ENCODE results near the gene NRAP. TPM values are rescaled to one million over a fixed set of nuclear protein-coding genes. Genes with fewer than 3 reads are reported as not detected.

NRAP gene, protein sequence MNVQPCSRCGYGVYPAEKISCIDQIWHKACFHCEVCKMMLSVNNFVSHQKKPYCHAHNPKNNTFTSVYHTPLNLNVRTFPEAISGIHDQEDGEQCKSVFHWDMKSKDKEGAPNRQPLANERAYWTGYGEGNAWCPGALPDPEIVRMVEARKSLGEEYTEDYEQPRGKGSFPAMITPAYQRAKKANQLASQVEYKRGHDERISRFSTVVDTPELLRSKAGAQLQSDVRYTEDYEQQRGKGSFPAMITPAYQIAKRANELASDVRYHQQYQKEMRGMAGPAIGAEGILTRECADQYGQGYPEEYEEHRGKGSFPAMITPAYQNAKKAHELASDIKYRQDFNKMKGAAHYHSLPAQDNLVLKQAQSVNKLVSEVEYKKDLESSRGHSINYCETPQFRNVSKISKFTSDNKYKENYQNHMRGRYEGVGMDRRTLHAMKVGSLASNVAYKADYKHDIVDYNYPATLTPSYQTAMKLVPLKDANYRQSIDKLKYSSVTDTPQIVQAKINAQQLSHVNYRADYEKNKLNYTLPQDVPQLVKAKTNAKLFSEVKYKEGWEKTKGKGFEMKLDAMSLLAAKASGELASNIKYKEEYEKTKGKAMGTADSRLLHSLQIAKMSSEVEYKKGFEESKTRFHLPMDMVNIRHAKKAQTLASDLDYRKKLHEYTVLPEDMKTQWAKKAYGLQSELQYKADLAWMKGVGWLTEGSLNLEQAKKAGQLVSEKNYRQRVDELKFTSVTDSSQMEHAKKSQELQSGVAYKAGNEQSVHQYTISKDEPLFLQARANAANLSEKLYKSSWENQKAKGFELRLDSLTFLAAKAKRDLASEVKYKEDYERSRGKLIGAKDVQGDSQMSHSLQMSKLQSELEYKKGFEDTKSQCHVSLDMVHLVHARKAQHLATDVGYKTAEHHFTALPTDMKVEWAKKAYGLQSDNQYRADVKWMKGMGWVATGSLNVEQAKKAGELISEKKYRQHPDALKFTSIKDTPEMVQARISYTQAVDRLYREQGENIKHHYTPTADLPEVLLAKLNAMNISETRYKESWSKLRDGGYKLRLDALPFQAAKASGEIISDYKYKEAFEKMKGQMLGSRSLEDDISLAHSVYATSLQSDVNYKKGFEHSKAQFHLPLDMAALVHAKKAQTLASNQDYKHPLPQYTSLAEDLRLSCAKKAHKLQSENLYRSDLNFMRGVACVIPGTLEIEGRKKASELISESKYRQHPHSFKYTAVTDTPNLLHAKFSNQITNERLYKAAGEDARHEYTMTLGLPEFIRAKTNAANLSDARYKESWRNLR (N-terminal part only)
- polyA plus RNA-seq: not detected in 2 replicates

DNA sequence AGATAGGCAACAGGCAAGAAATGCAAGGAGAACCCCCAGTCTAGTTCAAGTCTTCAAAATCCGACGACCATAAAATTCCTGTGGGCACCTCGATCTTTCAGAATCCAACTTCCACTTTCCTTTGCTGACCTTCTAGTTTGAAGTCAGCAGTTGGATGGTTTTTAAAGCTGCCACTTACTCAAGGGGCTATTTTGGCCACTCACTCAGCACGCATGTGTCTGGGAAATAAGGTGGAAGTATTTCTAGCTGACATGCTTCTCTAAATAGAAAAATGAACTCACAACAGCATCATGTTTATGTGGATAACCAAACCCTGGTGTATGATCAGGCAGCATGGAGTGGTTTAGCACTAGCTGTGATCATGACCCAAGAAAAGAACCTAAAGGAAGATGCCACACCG lies at the start of gene NRAP:
TSS of gene NRAP (minus strand) at position 134 of the 400 bp plus-strand sequence. CDS start 159 bp downstream, outside the sequence.

DNA sequence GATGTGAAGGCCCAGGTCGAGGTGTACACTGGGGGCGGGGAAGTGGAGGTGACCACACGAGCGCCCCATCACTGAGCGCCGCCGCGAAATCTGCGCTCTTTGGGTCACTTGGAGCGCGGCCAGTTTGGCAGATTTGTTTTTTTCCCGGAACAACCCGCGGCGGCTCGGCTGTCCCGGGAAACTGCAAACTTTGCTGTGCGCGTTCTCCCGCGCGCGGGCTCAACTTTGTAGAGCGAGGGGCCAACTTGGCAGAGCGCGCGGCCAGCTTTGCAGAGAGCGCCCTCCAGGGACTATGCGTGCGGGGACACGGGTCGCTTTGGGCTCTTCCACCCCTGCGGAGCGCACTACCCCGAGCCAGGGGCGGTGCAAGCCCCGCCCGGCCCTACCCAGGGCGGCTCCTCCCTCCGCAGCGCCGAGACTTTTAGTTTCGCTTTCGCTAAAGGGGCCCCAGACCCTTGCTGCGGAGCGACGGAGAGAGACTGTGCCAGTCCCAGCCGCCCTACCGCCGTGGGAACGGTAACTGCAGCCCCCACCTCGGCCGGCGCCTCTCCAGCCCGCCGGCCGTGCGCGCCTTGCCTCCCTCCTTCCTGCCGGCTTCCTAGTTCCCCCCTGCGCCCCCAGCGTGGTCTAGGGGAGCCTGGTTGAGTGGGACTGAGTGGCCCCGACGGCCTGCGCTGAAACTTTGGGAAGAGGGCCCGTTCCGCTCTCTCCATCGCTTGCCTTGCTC lies 15.8 kb upstream of the NRAP start, which contains the start of gene CASP7:
TSS of gene CASP7 (plus strand) at position 450 of the 727 bp plus-strand sequence. CDS start 17,582 bp downstream, outside the sequence.

DNA sequence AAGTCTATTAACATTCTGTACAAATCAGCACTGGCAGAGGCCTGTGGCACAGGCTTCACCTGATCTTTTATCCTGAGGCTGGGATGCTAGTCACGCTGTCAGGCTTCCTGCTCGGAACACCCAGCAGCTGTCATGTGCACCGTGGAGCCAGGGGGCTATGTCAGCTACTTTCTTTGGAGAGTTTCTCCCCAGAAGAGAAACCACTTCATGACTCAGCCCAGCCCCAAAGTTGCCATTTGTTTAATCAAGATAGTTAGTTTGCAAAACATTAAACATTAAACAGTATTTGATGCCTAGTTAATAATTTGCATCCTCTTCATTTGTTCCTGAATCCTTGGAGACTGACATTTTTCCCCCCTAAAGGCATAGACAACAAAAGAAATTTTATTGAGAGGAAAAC lies 111.1 kb downstream of the NRAP start, which contains the start of gene HABP2:
TSS of gene HABP2 (plus strand) at position 353 of the 400 bp plus-strand sequence. CDS start 69 bp downstream, outside the sequence.

Other genes starting within 250 kb of the NRAP start
- gene HABP2, start 111.0 kb downstream of the NRAP start, polyA plus RNA-seq: not detected in 2 replicates
- 0.10 and 1.7 TPM in 2 replicates for gene CASP7, start 15.9 kb upstream of the NRAP start, polyA plus RNA-seq
- not detected in 2 replicates for gene PLEKHS1, start 87.6 kb upstream of the NRAP start, polyA plus RNA-seq
- gene DCLRE1A, start 190.0 kb upstream of the NRAP start, polyA plus RNA-seq: 3.6 and 7.2 TPM in 2 replicates
- gene NHLRC2, start 190.6 kb upstream of the NRAP start, polyA plus RNA-seq: 4.7 and 5.8 TPM in 2 replicates